Non-pigmented ciliary epithelial cell (primary cell): Measurements from ENCODE around the gene PTX4.

Source experiments
- DNase-seq: peaks from one replicate; pipeline ENCODE4 v3.0.0-alpha.2; 2010; ENCODE audit warnings: low read depth

The PTX4 gene

DNA sequence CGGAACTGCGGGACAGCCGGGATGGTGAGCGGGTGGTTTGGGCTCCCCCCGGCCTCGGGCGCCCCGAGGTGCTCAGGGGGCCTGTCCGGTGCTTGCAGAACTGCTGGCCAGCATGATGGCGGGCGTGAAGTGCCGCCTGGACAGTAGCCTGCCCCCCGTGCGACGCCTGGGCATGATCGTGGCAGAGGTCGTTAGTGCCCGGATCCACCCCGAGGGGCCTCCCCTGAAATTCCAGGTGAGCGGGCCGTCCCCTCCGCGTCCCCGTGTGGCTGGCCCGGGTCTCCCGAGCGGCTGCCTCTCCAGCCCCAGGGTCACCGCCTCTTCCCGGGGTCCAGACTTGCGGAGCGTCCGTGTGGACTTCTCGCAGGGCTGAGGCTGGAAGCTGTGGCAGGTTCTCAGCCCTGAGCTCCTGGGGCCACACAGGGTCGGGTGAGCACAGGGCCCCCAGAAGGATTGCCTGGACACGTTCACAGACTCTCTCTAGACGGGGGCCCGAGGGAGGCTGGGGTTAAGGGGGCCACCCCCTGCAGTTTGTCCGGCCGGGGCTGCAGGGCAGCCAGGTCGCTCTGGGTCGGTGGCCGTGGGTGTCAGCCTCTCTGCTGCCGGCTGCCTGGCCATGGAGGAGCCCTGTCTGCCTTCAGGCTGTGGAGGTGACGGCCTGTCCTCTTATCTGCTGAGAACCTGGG is 11.9 kb upstream of the PTX4 start:
- no peak for DNase-seq

DNA sequence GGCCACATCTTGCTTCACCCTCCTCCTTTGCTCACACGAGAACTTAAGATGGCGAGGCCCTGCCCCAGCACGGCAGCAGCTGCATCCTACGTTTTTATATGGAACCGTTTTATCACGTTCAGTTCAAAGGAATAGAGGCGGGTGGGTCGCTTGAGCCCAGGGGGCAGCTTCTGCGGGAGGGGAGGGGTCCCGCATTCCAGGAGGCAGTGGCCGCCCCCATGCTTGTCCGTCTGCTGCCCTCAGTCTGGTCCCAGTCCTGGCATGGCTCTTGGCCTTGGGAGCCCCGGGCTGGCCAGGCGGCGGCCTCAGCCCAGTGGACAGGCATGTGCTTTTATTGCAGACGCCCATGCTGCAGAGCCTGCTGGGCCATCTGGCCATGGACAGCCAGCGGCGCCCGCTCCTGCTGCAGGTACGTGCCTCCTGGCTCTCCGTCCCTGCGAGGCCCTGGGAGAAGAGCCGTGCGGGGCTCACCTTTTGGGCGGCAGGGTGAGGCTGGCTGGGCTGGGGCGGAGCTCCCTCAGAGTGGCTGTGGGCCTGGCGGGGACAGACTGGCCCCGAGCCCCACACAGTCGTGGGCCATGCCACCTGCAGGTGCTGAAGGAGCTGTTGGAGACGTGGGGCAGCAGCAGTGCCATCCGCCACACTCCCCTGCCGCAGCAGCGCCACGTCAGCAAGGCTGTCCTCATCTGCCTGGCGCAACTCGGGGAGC is 11.2 kb upstream of the PTX4 start:
- DNase-seq: no peak

DNA sequence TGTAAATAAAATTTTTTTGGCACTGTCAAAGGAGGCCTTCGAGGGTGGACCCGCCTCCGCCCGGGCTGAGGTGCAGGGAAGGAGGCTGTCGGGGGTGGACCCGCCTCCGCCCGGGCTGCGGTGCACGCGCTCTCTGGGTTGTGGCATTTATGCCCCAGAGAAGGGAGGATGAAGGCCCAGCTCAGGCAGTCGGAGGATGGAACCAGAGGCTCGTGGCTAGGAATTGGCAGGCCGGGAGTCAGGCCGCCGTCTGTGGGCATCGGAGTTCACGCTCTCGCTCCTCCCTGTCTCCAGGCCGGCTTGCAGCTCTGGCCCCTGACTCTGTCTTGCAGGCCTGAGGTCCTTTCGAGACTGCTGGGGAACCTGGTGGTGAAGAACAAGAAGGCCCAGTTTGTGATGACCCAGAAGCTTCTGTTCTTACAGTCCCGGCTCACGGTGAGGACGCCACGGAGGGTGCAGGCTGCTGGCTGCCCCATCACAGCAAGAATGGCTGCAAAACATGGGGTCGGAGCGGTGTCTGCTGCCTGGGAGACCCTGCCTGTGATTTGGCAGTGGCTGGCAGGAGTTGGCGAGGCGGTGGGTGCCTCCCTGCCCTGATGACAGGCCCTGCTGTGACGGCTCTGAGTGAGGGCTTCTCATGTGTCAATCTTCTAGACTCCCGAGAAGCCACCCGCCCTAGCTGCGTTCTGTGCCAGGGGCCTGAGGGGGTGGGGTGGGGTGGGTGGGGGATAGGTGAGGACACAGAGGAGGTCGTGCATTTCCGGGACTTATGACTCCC is 10.3 kb upstream of the PTX4 start:
- DNase-seq: no peak

DNA sequence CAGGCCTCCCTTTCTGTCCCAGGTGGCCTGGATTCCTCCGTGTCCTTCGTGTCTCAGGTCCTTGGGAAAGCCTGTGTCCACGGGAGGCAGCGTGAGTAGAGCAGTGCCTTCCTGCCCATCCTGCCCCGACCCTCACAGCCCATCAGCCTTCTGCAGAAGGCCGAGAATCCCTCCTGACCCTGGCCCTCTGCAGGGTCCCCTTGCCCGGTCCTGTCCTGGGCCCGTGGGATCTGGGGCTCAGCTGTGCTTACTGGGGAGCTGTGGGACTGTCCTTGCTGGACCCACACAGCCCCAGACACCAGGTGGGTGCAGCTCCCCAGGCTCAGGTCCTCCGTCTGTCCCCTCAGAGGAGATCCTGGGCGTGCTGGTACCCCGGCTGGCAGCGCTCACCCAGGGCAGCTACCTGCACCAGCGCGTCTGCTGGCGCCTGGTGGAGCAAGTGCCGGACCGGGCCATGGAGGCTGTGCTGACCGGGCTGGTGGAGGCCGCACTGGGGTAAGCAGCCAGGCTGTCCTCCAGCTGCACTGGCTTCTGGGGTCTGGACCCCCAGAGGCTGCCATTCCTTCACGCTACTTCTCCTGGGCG is 8.4 kb upstream of the PTX4 start:
- DNase-seq: no peak

DNA sequence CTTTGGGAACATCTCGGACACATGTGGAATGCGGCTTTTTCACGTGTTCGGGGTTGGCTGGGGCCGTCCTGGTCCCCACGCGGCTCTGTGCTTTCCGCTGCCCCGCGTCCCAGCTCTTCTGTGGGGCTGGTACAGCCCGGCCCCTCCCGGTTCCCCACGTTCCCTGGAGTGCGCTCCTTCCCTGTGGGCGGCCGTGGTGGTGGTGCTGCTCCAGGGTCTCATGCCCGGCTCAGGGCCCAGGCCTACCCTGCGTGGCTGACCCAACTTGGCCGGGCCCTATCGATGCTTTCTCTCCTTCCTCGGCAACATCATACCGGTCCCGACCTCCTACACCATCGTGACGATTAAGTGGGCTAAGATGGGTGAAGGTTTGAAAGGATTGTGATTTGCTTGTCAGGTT is 7.7 kb upstream of the PTX4 start:
- no peak for DNase-seq

DNA sequence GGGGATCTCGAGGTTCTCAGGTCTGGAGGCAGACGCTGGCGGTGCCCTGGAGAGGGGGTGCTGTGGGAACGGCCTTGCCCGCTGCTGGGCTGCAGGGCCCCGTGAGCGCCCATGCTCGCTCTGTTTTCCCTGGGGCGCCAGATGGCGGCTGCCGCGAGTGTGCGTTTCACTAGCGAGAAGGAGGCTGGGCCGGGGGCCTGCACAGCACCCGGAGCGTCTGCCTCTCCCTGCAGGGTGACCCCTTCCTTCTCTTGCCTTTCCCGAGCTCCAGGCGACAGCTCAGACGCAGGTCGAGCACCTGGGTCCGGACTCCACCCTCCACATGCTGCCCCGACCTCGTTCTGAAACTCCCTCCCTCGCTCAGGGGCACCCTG is 7.1 kb upstream of the PTX4 start:
- DNase-seq: no peak

DNA sequence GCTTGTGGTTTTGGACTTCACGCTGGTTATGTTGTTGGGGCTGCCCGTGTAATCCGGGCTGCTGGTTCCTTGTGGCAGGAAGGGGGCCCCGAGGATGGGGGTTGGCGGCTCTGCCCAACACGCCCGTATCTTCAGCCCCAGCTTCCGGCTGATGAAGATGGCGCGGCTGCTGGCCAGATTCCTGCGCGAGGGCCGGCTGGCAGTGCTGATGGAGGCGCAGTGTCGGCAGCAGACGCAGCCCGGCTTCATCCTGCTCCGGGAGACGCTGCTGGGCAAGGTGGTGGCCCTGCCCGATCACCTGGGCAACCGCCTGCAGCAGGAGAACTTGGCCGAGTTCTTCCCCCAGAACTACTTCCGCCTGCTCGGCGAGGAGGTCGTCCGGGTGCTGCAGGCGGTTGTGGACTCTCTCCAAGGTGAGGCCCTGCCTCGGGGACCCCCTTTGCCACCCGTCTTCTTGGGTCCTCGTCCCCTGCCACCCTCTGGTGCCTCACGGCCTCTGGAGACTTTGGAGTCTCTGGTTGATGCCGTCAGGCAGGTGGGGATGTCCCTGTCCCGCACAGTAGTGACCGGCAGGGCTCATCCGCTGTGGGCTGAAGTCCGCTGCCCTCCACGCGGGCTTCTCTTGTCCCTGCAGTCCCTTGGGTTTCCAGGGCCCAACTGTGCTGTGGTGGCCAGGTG is 6.6 kb upstream of the PTX4 start:
- no peak for DNase-seq

DNA sequence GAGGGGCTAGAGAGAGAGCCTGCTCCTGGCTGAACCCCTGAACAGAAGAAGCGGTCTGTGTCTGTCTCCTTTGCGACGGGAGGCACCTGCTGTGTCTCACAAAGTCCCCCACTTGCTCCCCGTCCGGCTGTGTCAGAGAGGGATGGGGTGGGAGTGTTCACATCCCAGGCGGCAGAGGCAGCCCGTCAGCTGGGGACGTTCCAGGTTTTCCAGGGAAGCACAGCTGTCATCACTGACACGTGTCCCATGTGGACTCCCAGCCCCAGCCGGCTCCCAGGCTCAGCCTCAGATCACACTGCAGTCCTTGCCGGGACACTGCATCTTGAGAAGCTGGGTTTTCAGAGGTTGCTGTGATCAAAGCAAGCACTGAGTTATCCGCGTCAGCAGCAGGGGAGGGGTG is 6.0 kb upstream of the PTX4 start:
- no peak for DNase-seq

DNA sequence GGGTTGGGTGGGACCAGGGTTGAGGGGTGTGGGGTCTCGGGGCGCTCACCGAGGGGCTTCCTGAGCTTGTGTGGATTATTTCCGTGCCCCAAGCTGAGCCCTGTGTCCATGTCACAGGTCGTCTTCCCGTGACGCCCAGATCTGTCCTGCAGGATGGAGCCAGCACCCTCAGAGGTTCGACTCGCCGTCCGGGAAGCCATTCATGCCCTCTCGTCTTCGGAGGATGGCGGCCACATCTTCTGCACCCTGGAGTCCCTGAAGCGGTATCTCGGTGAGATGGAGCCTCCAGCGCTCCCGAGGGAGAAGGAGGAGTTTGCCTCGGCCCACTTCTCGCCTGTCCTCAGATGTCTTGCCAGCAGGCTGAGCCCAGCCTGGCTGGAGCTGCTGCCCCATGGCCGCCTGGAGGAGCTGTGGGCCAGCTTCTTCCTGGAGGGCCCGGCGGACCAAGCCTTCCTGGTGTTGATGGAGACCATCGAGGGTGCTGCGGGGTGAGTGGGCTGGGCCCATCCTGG is 5.4 kb upstream of the PTX4 start:
- no peak for DNase-seq

DNA sequence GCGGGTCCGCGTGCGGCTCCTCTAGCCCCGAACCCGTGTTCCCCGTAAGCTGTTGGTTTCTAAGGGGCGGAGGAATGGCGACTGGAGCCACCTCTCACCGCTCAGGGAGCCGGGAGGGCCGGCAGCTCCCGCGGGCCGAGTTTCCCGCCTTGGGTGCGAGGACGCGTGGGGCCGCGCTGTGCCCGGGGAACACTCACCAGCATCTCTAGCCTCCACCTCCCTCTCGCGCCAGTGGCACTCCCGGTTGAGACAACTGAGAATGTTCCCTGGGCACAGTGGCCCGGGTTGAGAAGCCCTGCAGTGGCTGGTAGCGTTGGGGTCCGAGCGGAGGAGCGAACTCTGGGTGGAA is 5.0 kb upstream of the PTX4 start:
- DNase-seq: no peak

DNA sequence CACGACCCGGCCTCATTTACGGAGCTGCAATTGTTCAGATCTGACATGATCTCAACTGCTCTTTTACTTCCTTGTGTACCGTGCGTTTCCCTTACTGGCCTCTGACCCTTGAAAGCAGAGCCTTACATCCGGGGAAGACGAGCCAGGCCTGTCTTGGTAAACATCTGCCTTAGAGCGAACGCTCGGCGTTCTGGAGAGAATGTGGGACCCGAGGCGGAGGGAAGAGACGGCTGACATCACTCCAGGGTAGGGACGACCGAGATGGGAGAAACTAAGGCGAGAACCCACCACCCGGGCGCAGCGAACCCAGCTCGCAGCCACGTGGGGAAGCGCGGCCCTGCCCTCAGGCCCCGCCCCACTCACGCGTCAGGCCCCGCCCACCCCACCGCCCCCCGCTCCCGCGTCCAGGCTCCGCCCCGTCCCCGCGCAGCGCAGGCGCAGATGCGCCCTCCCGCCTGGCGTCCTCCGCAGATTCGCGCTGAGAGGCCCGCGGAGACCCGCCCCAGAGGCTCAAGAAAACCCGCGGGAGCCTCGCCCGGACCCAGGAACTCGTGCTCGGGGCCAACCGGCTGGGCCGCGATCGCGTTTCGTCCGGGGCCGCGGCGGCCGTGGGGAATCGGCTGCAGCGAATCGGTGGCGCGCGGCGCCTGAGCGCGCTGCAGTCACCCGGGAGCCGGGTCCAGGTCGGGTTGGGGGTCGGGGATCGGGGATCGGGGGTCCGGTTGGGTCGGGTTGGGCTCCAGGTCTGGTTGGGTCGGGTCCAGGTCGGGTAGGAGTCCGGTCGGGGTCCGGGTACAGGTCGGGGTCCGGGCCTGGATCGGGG is 4.4 kb upstream of the PTX4 start, which contains the start of gene TELO2:
Gene TELO2 (plus strand): TSS at position 438 of the 823 bp plus-strand sequence. CDS start 922 bp downstream, outside the sequence.
- no peak for DNase-seq

DNA sequence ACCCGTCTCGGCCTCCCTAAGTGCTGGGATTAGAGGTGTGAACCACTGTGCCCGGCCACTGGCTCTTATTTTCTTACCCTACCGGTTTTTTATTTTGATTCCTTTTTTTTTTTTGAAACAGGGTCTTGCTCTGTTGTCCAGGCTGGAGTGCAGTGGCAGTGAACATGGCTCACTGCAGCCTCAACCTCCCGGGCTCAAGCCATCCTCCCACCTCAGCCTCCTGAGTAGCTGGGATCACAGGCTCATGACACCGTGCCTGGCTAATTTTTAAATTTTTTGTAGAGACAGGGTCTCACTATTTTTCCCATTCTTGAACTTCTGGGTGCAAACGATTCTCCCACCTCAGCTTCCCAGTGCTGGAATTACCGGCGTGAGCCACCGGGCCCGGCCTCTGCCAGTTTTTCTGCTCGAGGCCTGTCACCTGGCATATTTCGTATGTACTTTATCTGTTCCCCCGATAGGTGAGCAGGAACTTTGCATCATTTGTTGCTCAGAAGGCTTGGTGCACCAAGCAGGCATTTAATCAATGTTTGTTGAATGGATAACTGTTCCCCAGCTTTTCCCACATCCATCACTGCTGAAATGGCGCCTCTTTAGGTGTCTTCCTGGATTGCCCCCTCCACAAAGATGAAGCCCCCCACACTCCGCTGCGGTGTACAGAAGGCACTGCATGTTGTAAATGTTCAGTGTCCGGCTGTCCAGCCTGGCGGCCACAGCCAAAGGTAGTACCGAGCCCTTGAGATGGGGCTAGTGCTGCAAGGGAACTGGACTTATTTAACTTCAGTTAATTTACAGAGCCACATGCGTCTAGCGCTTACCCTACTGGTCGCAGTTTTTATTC is 3.6 kb upstream of the PTX4 start:
- DNase-seq: no peak

DNA sequence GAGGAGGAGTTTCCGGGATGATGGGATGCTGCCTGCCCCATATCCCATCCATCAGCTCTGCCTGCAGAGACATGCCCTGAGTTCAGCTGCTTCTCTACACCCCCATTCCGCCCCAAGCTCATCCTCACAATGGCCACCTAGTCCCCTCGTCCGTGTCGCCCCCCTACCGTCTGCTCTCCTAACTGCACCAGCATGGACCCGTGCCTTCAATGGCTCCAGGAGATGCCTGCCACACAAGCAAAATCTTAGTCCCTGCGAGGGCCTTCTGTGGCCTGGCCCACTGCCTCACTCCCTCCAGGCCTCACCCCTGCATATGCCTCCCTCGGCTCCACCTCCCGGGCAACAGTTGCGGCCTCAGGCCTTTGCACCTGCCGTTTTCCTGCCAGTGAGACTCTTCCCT is 2.6 kb upstream of the PTX4 start:
- no peak for DNase-seq

DNA sequence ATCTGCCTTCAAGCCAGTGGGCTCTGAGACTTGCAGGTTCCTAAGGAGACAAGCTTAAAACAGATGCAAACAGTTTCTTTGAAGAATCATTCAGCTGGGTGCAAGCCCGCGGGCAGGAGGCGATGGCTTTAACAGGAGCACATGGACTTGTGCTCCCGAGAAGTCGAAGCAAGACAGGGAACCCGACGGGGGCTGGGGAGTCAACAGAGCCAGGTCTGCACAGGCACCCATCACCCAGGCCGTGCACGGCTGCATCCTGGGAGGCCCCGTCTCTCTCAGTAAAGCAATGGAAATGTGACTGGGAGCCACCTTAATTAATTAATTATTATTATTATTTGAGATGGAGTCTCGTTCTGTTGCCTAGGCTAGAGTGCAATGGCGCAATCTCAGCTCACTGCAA is 333 bp upstream of the PTX4 start:
- DNase-seq: no peak

DNA sequence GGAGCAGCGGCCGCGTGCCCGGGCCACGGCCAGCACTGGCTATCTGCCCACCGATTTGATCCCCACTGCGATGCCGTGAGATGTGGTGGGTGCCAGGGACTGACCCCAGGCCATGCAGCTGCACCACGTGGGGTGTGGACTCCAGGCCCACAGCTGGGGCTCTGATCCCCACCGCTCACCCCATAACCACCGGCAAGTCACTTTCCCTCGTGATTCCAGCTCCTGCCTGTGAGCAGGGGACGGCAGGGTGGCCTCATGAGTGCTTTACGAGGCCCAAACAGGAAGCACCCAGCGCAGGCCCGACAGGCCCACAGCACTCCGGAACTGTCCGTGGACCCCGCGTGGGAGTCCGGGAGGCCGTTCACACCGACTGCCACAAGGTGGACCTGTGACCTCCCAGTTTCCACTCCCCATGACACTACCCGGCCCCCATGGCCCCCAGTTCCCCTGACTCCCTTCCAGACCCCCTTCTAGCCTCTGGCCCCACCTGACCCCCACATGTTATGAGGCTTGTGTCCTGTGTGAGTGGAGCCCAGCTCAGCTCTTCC is 616 bp downstream of the PTX4 start:
- no peak for DNase-seq

DNA sequence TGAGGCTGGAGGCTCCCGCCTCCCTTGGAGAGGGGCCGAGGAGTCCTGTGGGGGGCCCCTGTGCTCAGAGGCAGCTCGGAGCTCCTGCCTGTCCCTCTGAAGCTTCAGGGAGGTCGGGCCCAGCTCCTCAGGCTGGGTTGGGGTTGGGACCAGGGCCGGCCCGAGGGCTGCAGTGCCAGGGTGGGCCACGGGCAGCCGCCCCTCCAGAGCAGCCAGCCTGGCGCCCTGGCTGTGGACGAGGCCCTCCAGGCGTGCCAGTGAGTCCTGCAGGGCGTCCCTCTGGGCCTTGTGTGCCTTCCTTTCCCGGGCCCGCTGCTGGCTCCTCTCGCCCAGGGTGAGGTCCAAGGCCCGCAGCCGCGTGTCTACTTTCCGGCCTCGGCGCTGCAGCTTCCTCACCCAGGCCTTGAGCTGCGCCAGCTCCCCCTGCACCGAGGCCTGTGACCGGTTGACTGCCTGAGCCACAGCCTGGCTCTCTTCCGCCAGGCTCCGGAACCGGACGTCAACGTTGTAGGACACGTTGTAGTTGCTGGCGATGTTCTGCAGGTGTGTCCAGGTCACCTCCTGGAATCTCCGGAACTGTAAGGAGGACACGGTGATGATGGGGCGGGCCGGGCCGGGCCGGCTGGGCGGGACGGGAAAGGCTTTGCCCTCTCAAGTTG is 1.2 kb downstream of the PTX4 start:
- no peak for DNase-seq

DNA sequence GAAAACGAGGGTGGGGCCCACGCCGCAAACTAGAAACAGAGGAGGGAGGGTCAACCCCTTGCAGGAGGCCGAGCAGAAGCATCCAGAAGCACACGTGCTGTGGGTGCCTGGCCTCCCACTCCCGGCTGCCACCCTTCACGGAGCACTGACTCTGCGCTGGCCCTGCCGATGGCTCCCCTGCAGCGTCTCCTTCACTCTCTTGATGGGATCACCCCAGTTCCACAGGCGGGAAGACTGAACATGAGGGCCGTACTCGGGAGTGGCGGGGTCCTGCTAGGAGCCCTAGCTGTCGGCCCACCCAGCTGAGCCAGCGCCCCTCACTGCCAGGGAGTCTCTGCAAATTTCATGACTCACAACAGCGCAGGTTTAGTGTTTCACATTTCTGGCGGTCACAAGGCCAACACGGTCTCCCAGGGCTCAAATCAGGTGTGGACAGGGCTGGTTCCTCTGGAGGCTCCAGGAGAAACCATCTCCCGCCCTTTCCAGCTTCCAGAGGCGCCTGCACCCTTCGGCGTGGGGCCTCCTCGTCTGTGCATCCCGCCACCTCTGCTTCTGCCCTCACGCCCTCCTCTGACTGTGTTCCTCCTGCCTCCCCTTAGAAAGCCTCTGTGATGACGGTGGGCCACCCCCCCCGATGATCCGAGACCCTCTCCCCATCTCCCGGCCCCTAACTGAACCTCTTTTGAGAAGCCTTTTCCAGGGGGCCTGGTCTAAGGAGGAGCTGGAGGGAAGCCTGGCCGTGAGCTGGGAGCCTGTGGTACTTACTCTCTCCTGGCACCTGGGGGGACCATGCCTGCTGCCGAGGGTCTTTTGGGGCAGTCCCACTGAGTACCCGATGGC is 2.0 kb downstream of the PTX4 start:
- no peak for DNase-seq

DNA sequence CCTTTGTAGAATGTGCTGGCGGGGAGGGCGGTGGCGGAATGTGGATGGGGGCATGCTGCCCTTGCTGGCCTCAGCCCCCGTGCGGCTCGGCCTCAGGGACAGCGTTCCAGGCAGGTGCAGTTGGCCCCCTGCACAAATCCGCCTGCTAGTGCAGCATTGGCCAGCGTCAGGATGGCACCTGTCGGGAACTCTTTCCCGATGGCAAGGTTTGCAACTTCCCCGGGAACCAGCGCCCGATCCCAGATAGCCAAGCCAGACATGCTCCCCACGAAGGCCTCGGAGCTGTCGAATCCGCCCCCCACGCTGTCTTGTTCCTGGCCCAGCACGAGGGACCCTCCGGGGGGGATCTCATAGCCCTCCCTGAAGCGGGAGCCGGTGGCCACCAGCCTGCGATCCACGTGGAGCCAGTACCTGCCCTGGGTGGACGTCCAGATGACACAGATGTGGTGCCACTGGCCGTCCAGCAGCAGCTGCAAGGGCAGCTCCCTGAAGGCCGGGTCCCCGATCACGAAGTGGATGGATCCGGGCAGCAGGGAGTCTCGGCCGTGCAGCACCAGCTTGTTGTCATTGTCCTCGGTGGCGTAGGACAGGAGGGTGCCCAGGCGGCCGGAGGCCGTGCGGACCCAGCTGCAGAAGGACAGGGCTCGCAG is 2.8 kb downstream of the PTX4 start:
- no peak for DNase-seq
